ENCODE data around the gene USH1C. TPM values are rescaled to one million over a fixed set of nuclear protein-coding genes. Genes with fewer than 3 reads are reported as not detected.

The USH1C gene
- total RNA-seq, 3 donors from 2014 or later (not counting 1 experiment from before 2014, with no cell fraction given), result not detected

GRCh38 chr11:17476317-17477083 lies 67.7 kb downstream of the USH1C start, which contains the start of gene ABCC8:
ABCC8 (minus strand) TSS chr11:17476845; CDS start chr11:17476776, 69 bp downstream.
- Histone ChIP-seq H3K9me3 (ENCODE audit: control insufficient read depth, insufficient read depth, low read length) (no peaks in the 10 kb centered on the region), H3K27me3 (ENCODE audit: control insufficient read depth, insufficient read depth, low read length) (peaks cover 14% of the 10 kb centered on the region), H3K4me1 (ENCODE audit: control insufficient read depth, insufficient read depth, low read length) (no peaks in the 10 kb centered on the region), H3K36me3 (ENCODE audit: control insufficient read depth, insufficient read depth, low read length) (no peaks in the 10 kb centered on the region), H3K4me3 (ENCODE audit: low read length) (no peak within 1 kb of the TSS), H3K27ac (ENCODE audit: low read length) (no peak within 1 kb of the TSS)
- Mint-ChIP-seq H3K4me3 (no peak within 1 kb of the TSS), H3K36me3 (no peaks in the 10 kb centered on the region), H3K9me3 (no peaks in the 10 kb centered on the region), H3K4me1 (no peaks in the 10 kb centered on the region), H3K27me3 (ENCODE audit: low read depth in 2 of 2) (peaks cover 41 to 70% of the 10 kb centered on the region in 2 donors), H3K27ac (no peak within 1 kb of the TSS)
- DNase-seq (no peak), ATAC-seq (no peak)
- intact Hi-C loops (cut with micrococcal nuclease), result no loop called here
- TF ChIP-seq CTCF (IDR thresholded peaks at IDR 0.05), result no peak
- WGBS (ENCODE audit: insufficient coverage), result 3% methylated on average over 73 of the region's 80 CpGs

- no peak for TF ChIP-seq CTCF (IDR thresholded peaks at IDR 0.05)
- H3K27me3 ChIP-seq (ENCODE audit: control insufficient read depth, insufficient read depth, low read length), result peaks cover 14% of the 10 kb centered on the region
- ATAC-seq (no peak), DNase-seq (no peak)
- Mint-ChIP-seq H3K36me3 (no peaks in the 10 kb centered on the region), H3K9me3 (no peaks in the 10 kb centered on the region), H3K4me3 (no peak overlapping the region), H3K4me1 (no peaks in the 10 kb centered on the region), H3K27ac (no peak overlapping the region), H3K27me3 (ENCODE audit: low read depth in 2 of 2) (peaks cover 47 to 70% of the 10 kb centered on the region in 2 donors)
- intact Hi-C loops (cut with micrococcal nuclease), result no loop called here
- no peaks in the 10 kb centered on the region for H3K4me1 ChIP-seq (ENCODE audit: control insufficient read depth, insufficient read depth, low read length)
- H3K9me3 ChIP-seq (ENCODE audit: control insufficient read depth, insufficient read depth, low read length), result no peaks in the 10 kb centered on the region
- WGBS (ENCODE audit: insufficient coverage), result 5% methylated on average over 31 of the region's 31 CpGs
- H3K27ac ChIP-seq (ENCODE audit: low read length), result no peak overlapping the region
- H3K4me3 ChIP-seq (ENCODE audit: low read length), result no peak overlapping the region
- no peaks in the 10 kb centered on the region for H3K36me3 ChIP-seq (ENCODE audit: control insufficient read depth, insufficient read depth, low read length)
These were observed 68.4 kb downstream of the USH1C start for GRCh38 chr11:17475666-17476316.

- intact Hi-C loops (cut with micrococcal nuclease), result no loop called here
- TF ChIP-seq CTCF (IDR thresholded peaks at IDR 0.05), result no peak
- H3K27ac Mint-ChIP-seq, result no peak overlapping the region
- H3K9me3 ChIP-seq (ENCODE audit: control insufficient read depth, insufficient read depth, low read length), result no peaks in the 10 kb centered on the region
- H3K36me3 ChIP-seq (ENCODE audit: control insufficient read depth, insufficient read depth, low read length), result no peaks in the 10 kb centered on the region
- H3K9me3 Mint-ChIP-seq, result no peaks in the 10 kb centered on the region
- peaks cover 44 to 48% of the 10 kb centered on the region in 2 donors for H3K27me3 Mint-ChIP-seq (ENCODE audit: low read depth in 2 of 2)
- H3K4me1 Mint-ChIP-seq, result no peaks in the 10 kb centered on the region
- no peak overlapping the region for H3K4me3 ChIP-seq (ENCODE audit: low read length)
- H3K27ac ChIP-seq (ENCODE audit: low read length), result no peak overlapping the region
- H3K4me1 ChIP-seq (ENCODE audit: control insufficient read depth, insufficient read depth, low read length), result no peaks in the 10 kb centered on the region
- no peaks in the 10 kb centered on the region for H3K36me3 Mint-ChIP-seq
- DNase-seq, result no peak
- no peak for ATAC-seq
- WGBS (ENCODE audit: insufficient coverage), result 53% methylated on average over 6 of the region's 6 CpGs
- no peak overlapping the region for H3K4me3 Mint-ChIP-seq
- H3K27me3 ChIP-seq (ENCODE audit: control insufficient read depth, insufficient read depth, low read length), result peaks cover 11% of the 10 kb centered on the region
These were observed 71.0 kb downstream of the USH1C start for GRCh38 chr11:17473071-17473744.

Data from natural killer cell (primary cell).